ENCODE measurements around the gene TMEM114.

The TMEM114 gene

GRCh38 chr16:8547762-8548161 is 42.5 kb downstream of the TMEM114 start:
- no peak for DNase-seq

DNA sequence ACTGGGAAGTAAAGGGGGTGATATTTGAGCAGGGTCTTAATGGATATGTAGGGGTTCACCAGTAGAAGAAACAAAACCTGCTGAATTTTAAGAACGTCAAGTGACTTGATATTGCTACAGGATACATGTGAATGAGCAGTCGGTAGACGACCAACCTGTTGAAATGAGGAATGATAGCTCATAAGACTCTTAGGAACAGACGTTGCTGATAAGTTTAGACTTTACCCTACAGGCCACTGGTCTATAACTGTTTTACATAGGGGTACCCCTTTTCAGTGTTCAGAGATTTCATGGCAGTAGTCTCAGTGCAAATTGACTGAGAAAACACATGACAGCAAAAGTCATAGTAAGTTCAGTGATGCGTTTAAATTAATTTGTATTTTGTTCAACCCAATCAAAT is 45.9 kb downstream of the TMEM114 start:
- DNase-seq, result no peak

DNA sequence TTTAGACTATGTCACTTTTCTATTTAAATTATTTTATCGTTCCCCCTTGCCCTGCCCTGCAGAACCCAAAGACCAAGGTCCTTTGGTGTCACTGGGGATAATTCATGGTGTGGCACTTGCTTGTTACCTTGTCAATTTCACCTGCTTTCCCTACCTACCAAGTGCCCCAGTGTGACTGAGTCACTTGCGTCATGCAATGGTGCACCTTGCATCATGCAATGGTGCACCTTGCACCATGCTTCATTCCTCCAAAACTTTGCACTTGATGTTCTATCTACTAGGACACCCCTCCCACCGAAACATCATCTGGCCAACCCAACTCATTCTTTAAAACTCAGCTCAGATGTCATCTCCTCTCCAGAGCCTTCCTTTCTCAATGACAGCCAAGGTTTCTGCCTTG is 47.1 kb downstream of the TMEM114 start:
- no peak for DNase-seq

GRCh38 chr16:8542393-8542792 is 47.9 kb downstream of the TMEM114 start:
- no peak for DNase-seq

DNA sequence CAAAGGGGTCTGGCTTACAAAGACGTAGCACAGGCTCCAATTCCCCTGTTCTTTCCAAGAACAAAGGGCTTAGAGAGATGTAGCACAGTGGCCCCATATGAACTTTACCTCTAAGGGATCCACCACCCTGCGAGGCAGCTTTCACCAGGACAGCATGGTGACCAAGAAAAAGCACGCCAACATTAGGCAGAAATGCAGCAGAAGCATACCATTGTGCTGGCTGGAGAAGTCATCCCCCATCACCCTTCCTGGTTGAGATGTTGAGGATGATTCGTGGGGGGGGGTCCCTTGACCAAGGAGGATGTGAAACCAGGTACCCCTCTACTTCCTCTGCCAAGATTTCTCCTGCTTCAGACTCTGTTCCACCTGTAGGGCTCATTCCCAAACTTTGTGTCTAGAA is 48.4 kb downstream of the TMEM114 start:
- no peak for DNase-seq

DNA sequence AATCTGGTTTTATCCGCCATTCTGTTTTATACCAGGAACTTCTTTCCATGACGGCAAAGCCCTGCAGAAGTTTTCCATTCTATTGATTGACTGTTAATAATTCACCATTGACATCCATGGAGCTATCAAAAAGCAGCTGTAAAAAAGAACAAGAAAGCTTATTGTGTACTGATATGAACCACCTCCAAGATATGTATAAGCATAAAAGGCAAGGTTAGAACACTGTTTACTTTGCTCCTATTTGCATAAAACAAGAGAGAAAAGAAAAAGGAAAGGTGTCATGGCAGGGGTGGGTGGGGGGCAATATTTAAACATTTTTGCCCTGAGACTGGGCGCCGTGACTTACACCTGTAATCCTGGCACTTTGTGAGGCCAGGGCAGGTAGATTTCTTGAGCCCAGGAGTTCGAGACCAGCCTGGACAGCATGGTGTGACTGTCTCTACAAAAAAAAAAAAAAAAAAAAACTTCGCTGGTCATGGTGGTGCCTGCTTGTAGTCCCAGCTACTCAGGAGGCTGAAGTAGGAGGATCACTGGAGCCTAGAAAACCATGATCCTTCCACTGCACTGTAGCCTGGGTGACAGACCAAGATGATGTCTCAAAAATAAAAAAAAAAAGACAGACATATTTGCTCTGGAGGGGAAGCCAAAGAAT is 52.5 kb downstream of the TMEM114 start:
- DNase-seq, result no peak

- DNase-seq, result no peak
These were observed 56.8 kb downstream of the TMEM114 start for GRCh38 chr16:8533509-8533908.

GRCh38 chr16:8530752-8531384 is 59.4 kb downstream of the TMEM114 start:
- DNase-seq, result no peak

DNA sequence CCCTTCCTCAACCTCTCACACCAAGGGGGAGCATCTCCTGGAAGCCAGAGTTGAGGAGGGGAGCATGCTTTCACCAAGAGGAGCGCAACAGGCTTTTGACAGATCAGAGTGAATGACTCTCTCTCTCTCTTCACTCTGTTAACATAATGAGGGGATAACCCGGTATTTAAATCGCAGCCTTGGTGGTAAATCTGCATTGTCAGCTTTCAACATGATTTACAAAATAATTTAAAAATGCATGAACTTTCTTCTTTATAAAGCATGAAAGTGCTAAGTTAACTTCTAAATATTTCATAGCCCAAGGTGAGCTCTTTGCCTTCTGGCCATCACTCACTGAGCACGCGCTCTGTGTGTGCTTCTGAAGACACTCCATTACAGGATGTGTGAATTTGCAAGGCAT is 61.8 kb downstream of the TMEM114 start:
- no peak for DNase-seq

DNA sequence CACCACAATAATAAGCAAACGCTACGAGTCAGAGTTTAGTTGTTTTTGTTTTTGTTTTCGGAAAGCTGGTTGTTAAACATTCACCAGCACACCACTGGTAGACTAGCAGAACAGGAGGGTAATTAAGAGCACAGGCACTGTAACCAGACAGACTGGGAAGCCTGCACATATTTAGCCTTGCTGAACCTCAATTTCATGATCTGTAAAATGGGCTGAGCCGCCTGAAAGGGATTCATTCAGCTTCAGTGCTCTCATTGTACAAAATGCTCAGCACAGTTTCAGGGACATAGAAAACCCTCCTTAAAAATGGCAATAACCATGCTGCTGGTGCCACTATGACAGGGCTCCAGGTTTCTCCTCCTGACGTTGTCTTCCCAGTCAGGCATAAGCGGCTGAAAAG is 66.4 kb downstream of the TMEM114 start:
- DNase-seq, result no peak

- DNase-seq, result no peak
These were observed 67.6 kb downstream of the TMEM114 start for GRCh38 chr16:8522757-8523156.

GRCh38 chr16:8519643-8520042 is 70.7 kb downstream of the TMEM114 start:
- DNase-seq, result no peak

Data from activated T-cell treated with anti-CD3 and anti-CD28 coated beads, Interleukin-2, amount 50 U/mL, for 1 hour (primary cell).